SK-N-SH treated with all-trans-retinoic acid at 6 μM for 48 hours (cell line): ENCODE measurements around the gene GOT2.

ENCODE experiments used
- ATAC-seq: fragments of 200-7000 bp; cut with Tn5 transposase; 3 replicates; pipeline ENCODE4 v1.9.1; 2020; ENCODE audit warnings: mild to moderate bottlenecking, moderate library complexity
- ARNTL ChIP-seq: fragments of 450-650 bp; formaldehyde crosslinking; IDR thresholded peaks from 2 replicates; pipeline ENCODE4 v1.5.0; 2020; ENCODE audit warnings: low read depth, mild to moderate bottlenecking, moderate library complexity, borderline replicate concordance
- BACH2 ChIP-seq: fragments of 250-450 bp; sonication (Bioruptor Pico); IDR thresholded peaks from 2 replicates; pipeline ENCODE4 v1.9.0; 2021; ENCODE audit warnings: mild to moderate bottlenecking, borderline replicate concordance
- CREB5 ChIP-seq: fragments of 250-450 bp; sonication (Bioruptor Pico); IDR thresholded peaks from 2 replicates; pipeline ENCODE4 v1.5.1; 2020; ENCODE audit warnings: low read depth, mild to moderate bottlenecking, moderate library complexity
- CSDC2 ChIP-seq: fragments of 250-450 bp; sonication (Bioruptor Pico); IDR thresholded peaks from 2 replicates; pipeline ENCODE4 v1.5.0; 2020; ENCODE audit warnings: mild to moderate bottlenecking, moderate library complexity
- CSRNP3 ChIP-seq: fragments of 250-450 bp; sonication (Bioruptor Pico); IDR thresholded peaks from 2 replicates; pipeline ENCODE4 v1.5.1; 2021; ENCODE audit warnings: mild to moderate bottlenecking, moderate library complexity
- ESRRG ChIP-seq: fragments of 250-450 bp; sonication (Bioruptor Pico); IDR thresholded peaks from 2 replicates; pipeline ENCODE4 v1.6.1; 2021; ENCODE audit warnings: mild to moderate bottlenecking
- GLIS3 ChIP-seq: fragments of 250-450 bp; sonication (Bioruptor Pico); IDR thresholded peaks from 2 replicates; pipeline ENCODE4 v1.5.0; 2020; ENCODE audit warnings: mild to moderate bottlenecking, moderate library complexity
- ISL1 ChIP-seq: fragments of 250-450 bp; sonication (Bioruptor Pico); IDR thresholded peaks from 2 replicates; pipeline ENCODE4 v2.1.2; 2022; ENCODE audit warnings: mild to moderate bottlenecking, moderate library complexity
- OSR1 ChIP-seq: fragments of 250-450 bp; sonication (Bioruptor Pico); IDR thresholded peaks from 2 replicates; pipeline ENCODE4 v1.8.0; 2022; ENCODE audit warnings: moderate library complexity, mild to moderate bottlenecking, inconsistent platforms
- PATZ1 ChIP-seq: fragments of 250-450 bp; sonication (Bioruptor Pico); IDR thresholded peaks from 2 replicates; pipeline ENCODE4 v1.8.0; 2020; ENCODE audit warnings: mild to moderate bottlenecking, moderate library complexity, borderline replicate concordance
- POU6F1 ChIP-seq: fragments of 250-450 bp; sonication (Bioruptor Pico); IDR thresholded peaks from 2 replicates; pipeline ENCODE4 v1.8.0; 2021; ENCODE audit warnings: low read depth, mild to moderate bottlenecking, moderate library complexity, borderline replicate concordance
- PPARA ChIP-seq: fragments of 250-450 bp; sonication (Bioruptor Pico); IDR thresholded peaks from 2 replicates; pipeline ENCODE4 v1.5.0; 2020; ENCODE audit warnings: mild to moderate bottlenecking, borderline replicate concordance
- RARB ChIP-seq: fragments of 250-450 bp; sonication (Bioruptor Pico); IDR thresholded peaks from 2 replicates; pipeline ENCODE4 v1.8.0; 2021; ENCODE audit warnings: mild to moderate bottlenecking, moderate library complexity
- TCF4 ChIP-seq: fragments of 250-450 bp; sonication (Bioruptor Pico); IDR thresholded peaks from 2 replicates; pipeline ENCODE4 v1.8.0; 2021; ENCODE audit warnings: mild to moderate bottlenecking, moderate library complexity, borderline replicate concordance
- TOX ChIP-seq: fragments of 250-450 bp; sonication (Bioruptor Pico); IDR thresholded peaks from 2 replicates; pipeline ENCODE4 v1.8.0; 2021; ENCODE audit warnings: mild to moderate bottlenecking, moderate library complexity, borderline replicate concordance
- TSHZ2 ChIP-seq: fragments of 250-450 bp; sonication (Bioruptor Pico); IDR thresholded peaks from 2 replicates; pipeline ENCODE4 v1.5.0; 2020; ENCODE audit warnings: mild to moderate bottlenecking, moderate library complexity
- ZC3H10 ChIP-seq: fragments of 250-450 bp; sonication (Bioruptor Pico); IDR thresholded peaks from 2 replicates; pipeline ENCODE4 v1.5.1; 2021; ENCODE audit warnings: mild to moderate bottlenecking, moderate library complexity
- ZFP3 ChIP-seq: fragments of 250-450 bp; sonication (Bioruptor Pico); IDR thresholded peaks from 2 replicates; pipeline ENCODE4 v1.5.0; 2020; ENCODE audit warnings: mild to moderate bottlenecking, moderate library complexity
- ZFP30 ChIP-seq: fragments of 450-650 bp; formaldehyde crosslinking; IDR thresholded peaks from 2 replicates; pipeline ENCODE4 v1.5.0; 2022; ENCODE audit warnings: mild to moderate bottlenecking, moderate library complexity
- ZNF70 ChIP-seq: fragments of 450-650 bp; formaldehyde crosslinking; IDR thresholded peaks from 2 replicates; pipeline ENCODE4 v1.5.0; 2020; ENCODE audit warnings: mild to moderate bottlenecking, moderate library complexity
- ZNF8 ChIP-seq: fragments of 450-650 bp; formaldehyde crosslinking; IDR thresholded peaks from 2 replicates; pipeline ENCODE4 v1.5.0; 2020; ENCODE audit warnings: mild to moderate bottlenecking, moderate library complexity

GOT2 gene

DNA sequence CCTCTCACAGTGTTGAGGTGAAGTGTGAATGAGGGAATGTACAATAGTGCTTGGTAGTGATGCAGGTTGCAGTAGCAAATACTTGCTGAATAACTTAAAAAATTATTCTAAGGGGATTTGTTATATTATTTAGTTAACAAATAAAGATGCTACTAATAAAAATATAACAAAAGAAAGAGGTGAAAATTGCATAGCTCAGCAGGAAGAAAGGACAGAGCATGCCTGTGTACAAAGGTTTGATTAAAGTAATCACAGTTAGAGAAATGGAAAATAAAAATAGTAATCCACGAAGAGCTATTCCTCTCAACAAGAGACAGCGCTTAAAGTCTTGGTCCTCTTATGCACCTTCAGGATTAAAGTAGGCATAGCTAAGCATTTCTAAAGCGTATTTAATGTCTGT is 11.0 kb downstream of the GOT2 start (continued):
- TF ChIP-seq PATZ1 (CRISPR knock-in tag), result no peak
- TF ChIP-seq ZFP30 (CRISPR knock-in tag), result no peak
- no peak for TF ChIP-seq ZC3H10 (CRISPR knock-in tag)
- TF ChIP-seq BACH2 (CRISPR knock-in tag), result no peak

DNA sequence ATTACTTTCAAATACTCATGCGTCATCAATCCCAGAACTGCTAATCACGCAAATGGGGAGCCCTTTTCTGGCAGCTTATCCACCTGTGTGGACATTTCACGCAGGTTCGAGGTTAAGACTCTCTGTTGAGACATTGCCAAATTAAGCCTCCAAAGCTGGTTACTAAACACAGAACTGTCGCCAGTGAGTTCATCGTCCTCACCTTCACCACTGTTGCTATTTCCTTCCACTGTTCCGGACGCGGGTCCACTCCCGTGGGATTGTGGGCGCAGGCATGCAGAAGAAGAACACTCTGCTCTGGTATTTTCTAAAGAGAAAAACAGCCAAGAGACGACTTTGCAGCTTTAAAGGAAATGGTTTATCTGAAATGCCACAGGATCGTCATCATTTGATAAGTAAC is 16.1 kb downstream of the GOT2 start:
- no peak for ATAC-seq
- TF ChIP-seq ZFP30 (CRISPR knock-in tag) (no peak), OSR1 (no peak), POU6F1 (CRISPR knock-in tag) (no peak), CSDC2 (CRISPR knock-in tag) (no peak), ARNTL (CRISPR knock-in tag) (no peak), ZNF70 (CRISPR knock-in tag) (no peak), ESRRG (CRISPR knock-in tag) (no peak), ZNF8 (no peak), ISL1 (CRISPR knock-in tag) (no peak), ZFP3 (no peak)
- TF ChIP-seq, all 23 proteins: peak for 0

- ATAC-seq, result no peak
- TF ChIP-seq ZC3H10 (CRISPR knock-in tag), result no peak
- TF ChIP-seq CSDC2 (CRISPR knock-in tag), result no peak
- TF ChIP-seq TOX, result no peak
- TF ChIP-seq CREB5 (CRISPR knock-in tag), result no peak
- TF ChIP-seq ZFP30 (CRISPR knock-in tag), result no peak
- no peak for TF ChIP-seq PATZ1 (CRISPR knock-in tag)
- no peak for TF ChIP-seq ARNTL (CRISPR knock-in tag)
- TF ChIP-seq ZFP3, result no peak
- TF ChIP-seq ZNF8, result no peak
- no peak for TF ChIP-seq BACH2 (CRISPR knock-in tag)
- no peak for TF ChIP-seq GLIS3 (CRISPR knock-in tag)
- TF ChIP-seq OSR1, result no peak
- TF ChIP-seq PPARA (CRISPR knock-in tag), result no peak
- no peak for TF ChIP-seq TSHZ2 (CRISPR knock-in tag)
- TF ChIP-seq POU6F1 (CRISPR knock-in tag), result no peak
- TF ChIP-seq RARB (CRISPR knock-in tag), result no peak
- no peak for TF ChIP-seq ISL1 (CRISPR knock-in tag)
- no peak for TF ChIP-seq TCF4 (CRISPR knock-in tag)
- no peak for TF ChIP-seq CSRNP3 (CRISPR knock-in tag)
- TF ChIP-seq ESRRG (CRISPR knock-in tag), result no peak
Observed at GRCh38 chr16:58716468-58716867, 17.6 kb downstream of the GOT2 start.
